HL-60 (cell line): ENCODE data around the gene SPNS3.

Source experiments
- REST ChIP-seq: IDR thresholded peaks from 2 replicates; pipeline ENCODE4 v1.6.1; 2012; ENCODE audit warnings: low read depth; ENCODE audit not compliant: insufficient replicate concordance
- TF ChIP-seq, protein P1 (sequence below): IDR thresholded peaks from one replicate; pipeline ENCODE4 v1.5.1; 2011; ENCODE audit warnings: low read length, control low read depth, inconsistent platforms; ENCODE audit not compliant: insufficient read depth

DNA sequence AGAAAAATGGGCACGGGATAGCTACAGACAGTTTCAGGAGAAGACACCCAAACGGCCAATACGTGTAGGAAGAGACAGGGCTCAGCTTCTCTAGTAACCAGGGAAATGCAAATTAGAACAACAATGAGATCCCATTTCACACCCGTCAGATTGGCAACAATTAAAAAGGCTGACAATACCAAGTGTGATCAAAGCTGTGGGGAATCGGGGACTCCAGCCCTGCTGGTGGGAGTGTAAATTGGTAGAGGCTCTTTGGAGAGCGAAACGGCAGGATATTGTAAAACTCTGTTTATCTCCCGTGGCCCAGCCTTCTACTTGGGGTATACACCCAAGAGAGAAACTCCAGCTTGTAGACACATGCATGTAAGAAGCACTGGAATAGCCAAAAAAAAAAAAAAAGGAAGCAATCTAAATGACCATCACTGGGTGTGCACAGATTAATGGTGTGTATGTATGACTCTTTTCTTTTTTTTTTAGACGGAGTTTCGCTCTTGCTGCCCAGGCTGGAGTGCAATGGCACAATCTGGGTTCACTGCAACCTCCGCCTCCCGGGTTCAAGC lies 93.9 kb downstream of the SPNS3 start:
- TF ChIP-seq, protein P1, sequence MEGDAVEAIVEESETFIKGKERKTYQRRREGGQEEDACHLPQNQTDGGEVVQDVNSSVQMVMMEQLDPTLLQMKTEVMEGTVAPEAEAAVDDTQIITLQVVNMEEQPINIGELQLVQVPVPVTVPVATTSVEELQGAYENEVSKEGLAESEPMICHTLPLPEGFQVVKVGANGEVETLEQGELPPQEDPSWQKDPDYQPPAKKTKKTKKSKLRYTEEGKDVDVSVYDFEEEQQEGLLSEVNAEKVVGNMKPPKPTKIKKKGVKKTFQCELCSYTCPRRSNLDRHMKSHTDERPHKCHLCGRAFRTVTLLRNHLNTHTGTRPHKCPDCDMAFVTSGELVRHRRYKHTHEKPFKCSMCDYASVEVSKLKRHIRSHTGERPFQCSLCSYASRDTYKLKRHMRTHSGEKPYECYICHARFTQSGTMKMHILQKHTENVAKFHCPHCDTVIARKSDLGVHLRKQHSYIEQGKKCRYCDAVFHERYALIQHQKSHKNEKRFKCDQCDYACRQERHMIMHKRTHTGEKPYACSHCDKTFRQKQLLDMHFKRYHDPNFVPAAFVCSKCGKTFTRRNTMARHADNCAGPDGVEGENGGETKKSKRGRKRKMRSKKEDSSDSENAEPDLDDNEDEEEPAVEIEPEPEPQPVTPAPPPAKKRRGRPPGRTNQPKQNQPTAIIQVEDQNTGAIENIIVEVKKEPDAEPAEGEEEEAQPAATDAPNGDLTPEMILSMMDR: no peak
- no peak for TF ChIP-seq REST
